Neural cell (in vitro differentiated cells): Measurements from ENCODE around the gene DENND4A. TPM values are rescaled to one million over a fixed set of nuclear protein-coding genes. Genes with fewer than 3 reads are reported as not detected.

Experiments used
- H2AFZ ChIP-seq: fragments of 200-600, 300-800 bp; sonication (generic), shearing (Covaris generic); 2 replicates; pipeline ENCODE4 v1.6.0; 2014; ENCODE audit warnings: low read depth, mild to moderate bottlenecking, antibody characterized with exemption, low read length, moderate library complexity
- H3F3A ChIP-seq: fragments of 200-600 bp; shearing (Covaris generic); 2 replicates; pipeline ENCODE4 v1.6.1; 2016; ENCODE audit warnings: mild to moderate bottlenecking, moderate library complexity, mixed read lengths, antibody characterized with exemption, low read length; ENCODE audit not compliant: insufficient read depth, poor library complexity, severe bottlenecking
- H3K27ac ChIP-seq: fragments of 200-600, 300-800 bp; sonication (generic), shearing (Covaris generic); 2 replicates; pipeline ENCODE4 v1.5.1; 2014; ENCODE audit warnings: mild to moderate bottlenecking, low read length, moderate library complexity
- H3K27me3 ChIP-seq: fragments of 300-800, 200-600 bp; sonication (generic), shearing (Covaris generic); 2 replicates; pipeline ENCODE4 v1.6.0; 2014; ENCODE audit warnings: mild to moderate bottlenecking, low read depth, low read length, moderate library complexity; ENCODE audit not compliant: insufficient read depth
- H3K36me3 ChIP-seq: fragments of 300-800, 200-600 bp; sonication (generic), shearing (Covaris generic); 2 replicates; pipeline ENCODE4 v1.5.1; 2014; ENCODE audit warnings: mild to moderate bottlenecking, antibody characterized with exemption, low read length, moderate library complexity; ENCODE audit not compliant: insufficient read depth
- H3K4me2 ChIP-seq: fragments of 300-800, 200-600 bp; sonication (generic), shearing (Covaris generic); 2 replicates; pipeline ENCODE4 v1.6.0; 2014; ENCODE audit warnings: mild to moderate bottlenecking, low read length
- H3K4me3 ChIP-seq: fragments of 300-800, 200-600 bp; sonication (generic), shearing (Covaris generic); 2 replicates; pipeline ENCODE4 v1.5.1; 2014; ENCODE audit warnings: mild to moderate bottlenecking, low read length, moderate library complexity
- H3K79me2 ChIP-seq: fragments of 200-600 bp; shearing (Covaris generic); replicated peaks from 2 replicates; pipeline ENCODE4 v1.6.0; 2014; ENCODE audit warnings: mild to moderate bottlenecking, low read length, moderate library complexity; ENCODE audit not compliant: insufficient read depth
- H3K9ac ChIP-seq: fragments of 300-800, 200-600 bp; sonication (generic), shearing (Covaris generic); 2 replicates; pipeline ENCODE4 v1.6.1; 2016; ENCODE audit warnings: mild to moderate bottlenecking, low read length, mixed read lengths
- H3K9me2 ChIP-seq: fragments of 200-600 bp; shearing (Covaris generic); 2 replicates; pipeline ENCODE4 v1.6.1; 2016; ENCODE audit warnings: mild to moderate bottlenecking, low read length, mixed read lengths; ENCODE audit not compliant: insufficient read depth
- H3K9me3 ChIP-seq: fragments of 200-600, 300-800 bp; sonication (generic), shearing (Covaris generic); 2 replicates; pipeline ENCODE4 v1.6.1; 2016; ENCODE audit warnings: mild to moderate bottlenecking, mixed run types, low read length, moderate library complexity, mixed read lengths
- H4K20me1 ChIP-seq: fragments of 200-600 bp; shearing (Covaris generic); 2 replicates; pipeline ENCODE4 v1.6.1; 2016; ENCODE audit warnings: mild to moderate bottlenecking, mixed run types; ENCODE audit not compliant: insufficient read depth
- EP300 ChIP-seq: fragments of 450-650 bp; conservative IDR thresholded peaks from 2 replicates; pipeline ENCODE4 v1.6.1; 2014; ENCODE audit warnings: antibody characterized with exemption, mild to moderate bottlenecking, moderate library complexity; ENCODE audit not compliant: poor library complexity, severe bottlenecking
- EZH2 ChIP-seq: fragments of 200-600, 300-800 bp; shearing (Covaris generic), sonication (generic); IDR thresholded peaks from 2 replicates; pipeline ENCODE4 v1.6.1; 2014; ENCODE audit warnings: antibody characterized with exemption, low read length, borderline replicate concordance, mild to moderate bottlenecking; ENCODE audit not compliant: insufficient read depth, poor library complexity, severe bottlenecking
- MXI1 ChIP-seq: fragments of 450-650 bp; conservative IDR thresholded peaks from 2 replicates; pipeline ENCODE4 v1.6.1; 2014; ENCODE audit warnings: antibody characterized with exemption, mild to moderate bottlenecking; ENCODE audit not compliant: poor library complexity, severe bottlenecking
- POLR2AphosphoS5 ChIP-seq: IDR thresholded peaks from 2 replicates; pipeline ENCODE4 v1.6.1; 2012
- RAD21 ChIP-seq: fragments of 450-650 bp; conservative IDR thresholded peaks from 2 replicates; pipeline ENCODE4 v1.6.1; 2014; ENCODE audit warnings: antibody characterized with exemption, mild to moderate bottlenecking, moderate library complexity
- REST ChIP-seq: IDR thresholded peaks from 2 replicates; pipeline ENCODE4 v1.6.1; 2012; ENCODE audit warnings: borderline replicate concordance
- SMC3 ChIP-seq: fragments of 450-650 bp; conservative IDR thresholded peaks from 2 replicates; pipeline ENCODE4 v1.6.1; 2014; ENCODE audit warnings: antibody characterized with exemption, mild to moderate bottlenecking, moderate library complexity; ENCODE audit not compliant: poor library complexity
- TAF1 ChIP-seq: IDR thresholded peaks from 2 replicates; pipeline ENCODE4 v1.6.1; 2012; ENCODE audit warnings: low read depth
- polyA plus RNA-seq: library from polyadenylated mRNA; depleted of rRNA; stranded (reverse); fragments of >200 nt; gene quantifications from 2 replicates; pipeline ENCODE4 v1.2.3, GENCODE V29; 2014
- TF ChIP-seq, protein P1 (sequence below): fragments of 450-650 bp; IDR thresholded peaks from 2 replicates; pipeline ENCODE4 v1.5.1; 2014; ENCODE audit warnings: antibody characterized with exemption, mild to moderate bottlenecking, moderate library complexity; ENCODE audit not compliant: poor library complexity, severe bottlenecking

Gene DENND4A
- polyA plus RNA-seq, 1 donor from 2014 or later = 7.5 TPM

GRCh38 chr15:65828585-65828984 is 36.5 kb upstream of the DENND4A start:
- no peaks in the 10 kb centered on the region for H3K79me2 ChIP-seq
- no peaks in the 10 kb centered on the region for H3K9me3 ChIP-seq
- H3K9ac ChIP-seq = no peak overlapping the region
- H3K4me2 ChIP-seq = no peak overlapping the region
- no peak overlapping the region for H3K27ac ChIP-seq
- no peaks in the 10 kb centered on the region for H4K20me1 ChIP-seq
- H3K4me3 ChIP-seq = no peak overlapping the region
- TF ChIP-seq, protein P1, sequence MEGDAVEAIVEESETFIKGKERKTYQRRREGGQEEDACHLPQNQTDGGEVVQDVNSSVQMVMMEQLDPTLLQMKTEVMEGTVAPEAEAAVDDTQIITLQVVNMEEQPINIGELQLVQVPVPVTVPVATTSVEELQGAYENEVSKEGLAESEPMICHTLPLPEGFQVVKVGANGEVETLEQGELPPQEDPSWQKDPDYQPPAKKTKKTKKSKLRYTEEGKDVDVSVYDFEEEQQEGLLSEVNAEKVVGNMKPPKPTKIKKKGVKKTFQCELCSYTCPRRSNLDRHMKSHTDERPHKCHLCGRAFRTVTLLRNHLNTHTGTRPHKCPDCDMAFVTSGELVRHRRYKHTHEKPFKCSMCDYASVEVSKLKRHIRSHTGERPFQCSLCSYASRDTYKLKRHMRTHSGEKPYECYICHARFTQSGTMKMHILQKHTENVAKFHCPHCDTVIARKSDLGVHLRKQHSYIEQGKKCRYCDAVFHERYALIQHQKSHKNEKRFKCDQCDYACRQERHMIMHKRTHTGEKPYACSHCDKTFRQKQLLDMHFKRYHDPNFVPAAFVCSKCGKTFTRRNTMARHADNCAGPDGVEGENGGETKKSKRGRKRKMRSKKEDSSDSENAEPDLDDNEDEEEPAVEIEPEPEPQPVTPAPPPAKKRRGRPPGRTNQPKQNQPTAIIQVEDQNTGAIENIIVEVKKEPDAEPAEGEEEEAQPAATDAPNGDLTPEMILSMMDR = no peak
- no peak for TF ChIP-seq EZH2
- TF ChIP-seq REST = no peak
- no peak for TF ChIP-seq MXI1
- TF ChIP-seq RAD21 = no peak
- no peak for TF ChIP-seq POLR2AphosphoS5
- TF ChIP-seq TAF1 = no peak
- TF ChIP-seq SMC3 = no peak
- TF ChIP-seq EP300 = no peak
- H3K36me3 ChIP-seq = no peaks in the 10 kb centered on the region
- H3K27me3 ChIP-seq = no peaks in the 10 kb centered on the region
- no peak overlapping the region for H2AFZ ChIP-seq
- no peaks in the 10 kb centered on the region for H3K9me2 ChIP-seq
- H3F3A ChIP-seq = no peaks in the 10 kb centered on the region

DNA sequence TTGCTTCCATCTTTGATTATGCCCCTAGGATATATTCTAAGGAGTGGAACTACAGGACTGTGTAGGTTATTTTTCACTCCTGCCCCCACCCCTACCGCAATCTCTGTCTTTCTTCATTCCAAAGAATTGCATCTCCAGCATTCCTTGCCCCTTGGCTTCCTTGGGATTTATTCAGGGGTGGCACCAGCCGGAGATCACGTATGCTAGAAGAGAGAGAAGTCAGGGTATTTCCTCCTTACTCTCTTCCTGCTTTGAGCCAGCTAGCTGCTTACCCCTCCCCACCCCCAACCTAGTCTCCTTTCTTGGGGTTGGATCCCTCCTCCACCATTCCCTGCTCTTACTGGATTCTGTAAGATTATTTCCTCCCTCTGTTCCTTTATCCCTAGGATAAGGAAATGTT is 35.0 kb upstream of the DENND4A start:
- no peaks in the 10 kb centered on the region for H3K9me2 ChIP-seq
- H3K27ac ChIP-seq = no peak overlapping the region
- H2AFZ ChIP-seq = no peak overlapping the region
- no peak overlapping the region for H3K4me3 ChIP-seq
- no peaks in the 10 kb centered on the region for H3K79me2 ChIP-seq
- no peaks in the 10 kb centered on the region for H3F3A ChIP-seq
- H4K20me1 ChIP-seq = no peaks in the 10 kb centered on the region
- H3K4me2 ChIP-seq = no peak overlapping the region
- H3K27me3 ChIP-seq = no peaks in the 10 kb centered on the region
- H3K9me3 ChIP-seq = no peaks in the 10 kb centered on the region
- H3K36me3 ChIP-seq = no peaks in the 10 kb centered on the region
- TF ChIP-seq EP300 = no peak
- no peak for TF ChIP-seq EZH2
- no peak for TF ChIP-seq REST
- TF ChIP-seq RAD21 = no peak
- TF ChIP-seq MXI1 = no peak
- TF ChIP-seq TAF1 = no peak
- no peak for TF ChIP-seq SMC3
- TF ChIP-seq POLR2AphosphoS5 = no peak
- TF ChIP-seq, protein P1 = no peak
- H3K9ac ChIP-seq = no peak overlapping the region
